Spinal cord (tissue), 10 donors: ENCODE data around the gene DRAXIN. TPM values are rescaled to one million over a fixed set of nuclear protein-coding genes. Genes with fewer than 3 reads are reported as not detected.

Experiments used
- DNase-seq, 6 donors: peaks; one replicate each; pipeline versions ENCODE4 v3.0.0 to v3.0.0-alpha.2; 2013 to 2015; ENCODE audit warnings: low spot score in 6 of 6, low read depth in 4 of 6
- H3K27ac ChIP-seq: one replicate; pipeline ENCODE4 v1.5.1; 2013; ENCODE audit warnings: low read depth, low read length, control low read depth
- H3K27me3 ChIP-seq: one replicate; pipeline ENCODE4 v1.6.1; 2013; ENCODE audit warnings: low read length; ENCODE audit not compliant: control insufficient read depth, insufficient read depth
- H3K36me3 ChIP-seq: one replicate; pipeline ENCODE4 v1.6.1; 2013; ENCODE audit warnings: low read length; ENCODE audit not compliant: control insufficient read depth, insufficient read depth
- H3K4me1 ChIP-seq: one replicate; pipeline ENCODE4 v1.6.1; 2013; ENCODE audit warnings: low read length; ENCODE audit not compliant: control insufficient read depth, insufficient read depth
- H3K4me3 ChIP-seq: one replicate; pipeline ENCODE4 v1.5.1; 2013; ENCODE audit warnings: low read depth, low read length, control low read depth
- H3K9me3 ChIP-seq: one replicate; pipeline ENCODE4 v1.6.1; 2013; ENCODE audit warnings: low read length; ENCODE audit not compliant: control insufficient read depth, insufficient read depth
- WGBS: methylation state at CpG from one replicate; pipeline ENCODE4 v1.1.5; 2013; ENCODE audit warnings: missing lambda C conversion rate; ENCODE audit not compliant: insufficient coverage; 5-methylcytosine and 5-hydroxymethylcytosine counted together
- polyA plus RNA-seq, 2 donors: library from polyadenylated mRNA; unstranded; fragments of 120-200 nt; gene quantifications; one replicate each; pipeline ENCODE4 v1.2.1, GENCODE V29; 2013; ENCODE audit not compliant: insufficient read length in 2 of 2
- total RNA-seq, 2 donors: library from RNA; depleted of rRNA in 1 of 2; stranded (reverse); fragments of 120-200 nt in 1 of 2; fragments of >200 nt in 1 of 2; gene quantifications; one replicate each; pipeline versions ENCODE4 v1.2.3 to v1.2.4, GENCODE V29; 2013 to 2014
- donor health status: healthy.

The DRAXIN gene
- total and polyA plus RNA-seq, 4 donors, result 5.8 to 18.3 (median 8.9) TPM

DNA sequence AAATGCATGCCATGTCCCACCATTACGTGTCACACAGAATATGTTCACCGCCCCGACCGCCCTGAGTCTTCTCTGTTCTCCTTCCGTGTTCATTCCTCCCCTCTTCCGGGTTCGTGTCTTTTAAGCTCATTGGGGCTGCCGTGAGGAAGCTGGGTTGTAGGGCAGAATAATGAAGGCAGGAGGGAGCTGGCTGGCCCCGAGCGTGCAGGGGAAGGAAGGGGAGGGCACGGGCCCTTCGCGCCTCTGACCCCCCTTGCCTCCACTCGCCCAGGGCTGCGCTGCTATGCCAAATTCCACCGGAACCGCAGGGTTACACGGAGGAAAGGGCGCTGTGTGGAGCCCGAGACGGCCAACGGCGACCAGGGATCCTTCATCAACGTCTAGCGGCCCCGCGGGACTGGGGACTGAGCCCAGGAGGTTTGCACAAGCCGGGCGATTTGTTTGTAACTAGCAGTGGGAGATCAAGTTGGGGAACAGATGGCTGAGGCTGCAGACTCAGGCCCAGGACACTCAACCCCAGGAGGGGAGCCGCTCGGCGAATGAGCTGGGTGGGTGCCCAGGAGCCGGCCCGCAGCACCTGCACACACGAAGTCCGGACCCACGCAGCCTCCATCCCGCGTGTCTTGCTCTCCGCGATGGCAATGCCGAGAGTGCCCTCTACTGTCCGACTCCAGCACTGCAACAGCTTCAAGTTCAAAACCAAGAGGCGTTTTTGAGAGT is 28.0 kb downstream of the DRAXIN start:
- Histone ChIP-seq H3K36me3 (peaks cover 9% of the 10 kb centered on the region), H3K27me3 (no peaks in the 10 kb centered on the region), H3K4me1 (peaks cover 14% of the 10 kb centered on the region), H3K4me3 (peak overlapping the region; percentile 24), H3K9me3 (no peaks in the 10 kb centered on the region), H3K27ac (no peak overlapping the region)
- WGBS, result 10% methylated on average over 30 of the region's 44 CpGs
- peak in 4 of 6 donors; percentile 58 to 93 (median 78) for DNase-seq

DNA sequence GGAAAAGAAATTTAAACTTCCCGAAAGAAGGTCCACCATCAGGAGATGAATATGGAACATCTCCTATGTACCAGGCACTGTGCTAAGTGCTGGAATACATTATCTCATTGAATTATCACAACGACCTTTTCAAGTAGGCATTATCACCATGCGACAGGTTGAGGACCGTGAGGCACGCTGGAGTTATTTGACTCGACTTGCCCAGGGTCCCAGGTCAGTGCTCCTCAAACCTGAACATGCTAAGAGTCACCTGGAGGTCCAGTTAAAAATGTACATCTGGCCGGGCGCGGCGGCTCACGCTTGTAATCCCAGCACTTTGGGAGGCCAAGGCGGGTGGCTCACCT is 28.5 kb downstream of the DRAXIN start:
- WGBS, result 89% methylated on average over 11 of the region's 12 CpGs
- peaks cover 13% of the 10 kb centered on the region for H3K4me1 ChIP-seq
- no peaks in the 10 kb centered on the region for H3K27me3 ChIP-seq
- H3K9me3 ChIP-seq, result no peaks in the 10 kb centered on the region
- peaks cover 4% of the 10 kb centered on the region for H3K36me3 ChIP-seq
- no peak overlapping the region for H3K27ac ChIP-seq
- no peak for DNase-seq
- H3K4me3 ChIP-seq, result no peak overlapping the region

DNA sequence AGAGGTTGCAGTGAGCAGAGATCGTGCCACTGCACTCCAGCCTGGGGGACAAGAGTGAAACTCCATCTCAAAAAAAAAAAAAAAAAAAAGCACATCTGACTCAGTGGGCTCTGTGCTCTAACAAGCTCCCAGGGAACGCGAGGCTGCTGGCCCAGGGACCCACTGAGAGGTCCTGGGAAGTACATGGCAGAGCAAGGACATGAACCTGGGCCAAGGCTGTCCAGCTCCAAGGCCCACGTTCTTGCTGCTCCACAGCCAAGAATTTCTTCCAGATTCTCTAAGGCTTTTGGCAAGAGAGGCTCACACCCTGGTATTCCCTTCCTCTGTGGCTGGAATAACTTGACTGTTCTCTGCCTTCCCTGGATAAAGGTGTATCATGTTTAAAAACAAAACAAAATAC is 29.0 kb downstream of the DRAXIN start:
- 72% methylated on average over 3 of the region's 4 CpGs for WGBS
- H3K4me1 ChIP-seq, result peaks cover 11% of the 10 kb centered on the region
- peak in 1 of 6 donors; percentile 60 for DNase-seq
- peaks cover 4% of the 10 kb centered on the region for H3K36me3 ChIP-seq
- no peaks in the 10 kb centered on the region for H3K9me3 ChIP-seq
- no peaks in the 10 kb centered on the region for H3K27me3 ChIP-seq
- no peak overlapping the region for H3K4me3 ChIP-seq
- no peak overlapping the region for H3K27ac ChIP-seq

DNA sequence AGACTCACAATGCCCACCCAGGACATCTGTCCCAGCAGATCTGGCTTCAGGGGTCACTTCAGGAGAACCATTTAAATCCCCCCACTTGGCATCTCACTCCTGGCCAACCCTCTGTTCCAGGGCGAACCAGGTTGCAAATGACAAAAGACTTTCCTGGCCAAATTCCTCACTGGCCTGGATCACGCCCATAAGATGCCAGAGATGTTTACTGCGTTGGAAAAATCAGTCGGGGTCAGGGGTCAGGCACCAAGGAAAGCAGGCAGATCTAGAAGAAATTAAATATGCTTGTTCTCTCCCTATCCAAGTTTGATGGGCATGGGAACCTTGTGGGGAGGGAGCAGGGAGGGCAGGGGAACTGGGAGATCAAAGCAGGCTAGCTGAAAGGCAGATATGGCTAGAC is 29.8 kb downstream of the DRAXIN start:
- Histone ChIP-seq H3K4me3 (no peak overlapping the region), H3K36me3 (peaks cover 4% of the 10 kb centered on the region), H3K27ac (no peak overlapping the region), H3K9me3 (no peaks in the 10 kb centered on the region), H3K4me1 (peaks cover 11% of the 10 kb centered on the region), H3K27me3 (no peaks in the 10 kb centered on the region)
- DNase-seq, result no peak
- 89% methylated on average over 4 of the region's 4 CpGs for WGBS

DNA sequence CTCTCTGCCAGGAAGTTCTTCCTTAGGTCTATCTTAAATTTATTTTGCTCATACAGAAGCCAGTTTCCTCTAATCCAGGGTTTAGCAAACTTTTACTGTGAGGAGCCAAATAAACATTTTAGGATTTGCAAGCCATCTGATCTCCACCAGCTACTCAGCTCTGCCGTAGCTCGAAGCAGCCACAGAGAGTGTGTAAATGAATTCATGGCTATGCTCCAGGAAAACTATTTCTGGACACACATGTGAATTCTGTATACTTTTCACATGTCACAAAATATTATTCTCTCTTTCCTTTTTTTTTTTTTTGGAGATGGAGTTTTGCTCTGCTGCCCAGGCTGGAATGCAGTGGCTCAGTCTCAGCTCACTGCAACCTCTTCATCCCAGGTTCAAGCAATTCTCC is 31.0 kb downstream of the DRAXIN start:
- Histone ChIP-seq H3K4me3 (no peak overlapping the region), H3K4me1 (peaks cover 11% of the 10 kb centered on the region), H3K9me3 (no peaks in the 10 kb centered on the region), H3K36me3 (peaks cover 9% of the 10 kb centered on the region), H3K27ac (no peak overlapping the region), H3K27me3 (no peaks in the 10 kb centered on the region)
- WGBS, result no CpG with 5 or more reads among the region's 2 CpGs
- DNase-seq, result peak in 1 of 6 donors; percentile 87

DNA sequence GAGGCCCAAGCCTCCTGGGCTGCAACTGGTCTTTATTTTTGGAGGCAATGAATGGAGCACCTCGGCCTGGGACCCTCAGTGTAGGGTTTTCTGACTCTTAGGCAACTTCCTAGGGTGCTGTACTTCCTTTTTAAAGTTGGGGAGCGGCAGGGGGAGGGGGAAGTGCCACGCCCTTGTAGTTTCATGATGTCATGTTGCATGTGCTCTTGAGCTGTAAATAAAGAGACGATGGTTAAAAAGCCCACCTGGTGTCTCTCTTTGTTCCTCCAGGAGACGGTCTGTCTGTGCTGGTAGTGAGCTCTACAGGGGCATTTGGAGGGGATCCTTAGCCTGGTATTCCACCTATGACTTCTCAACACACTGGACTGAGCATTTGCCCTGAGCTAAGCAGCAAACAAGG is 34.1 kb downstream of the DRAXIN start:
- Histone ChIP-seq H3K27me3 (no peaks in the 10 kb centered on the region), H3K9me3 (no peaks in the 10 kb centered on the region), H3K4me1 (peaks cover 18% of the 10 kb centered on the region), H3K4me3 (no peak overlapping the region), H3K36me3 (peaks cover 9% of the 10 kb centered on the region), H3K27ac (no peak overlapping the region)
- WGBS, result 62% methylated on average over 4 of the region's 5 CpGs
- no peak for DNase-seq

DNA sequence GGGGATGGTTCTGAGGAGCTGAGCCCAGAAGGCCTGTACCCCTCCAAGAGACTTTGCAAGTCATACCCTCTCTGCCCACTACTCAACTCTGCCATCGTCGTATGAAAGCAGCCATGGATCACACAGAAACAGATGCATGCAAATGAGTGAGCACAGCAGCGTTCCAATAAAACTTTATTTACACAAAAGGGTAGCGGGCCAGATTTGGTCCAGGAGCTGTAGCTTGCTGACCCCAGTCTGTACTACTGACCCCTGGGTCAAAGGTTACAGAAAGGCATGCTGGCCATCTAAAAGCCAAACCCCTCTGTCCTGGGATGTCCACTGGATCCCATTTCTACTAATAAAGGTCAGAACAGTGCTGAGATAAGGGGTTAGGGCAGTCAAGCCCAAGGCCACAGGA is 35.6 kb downstream of the DRAXIN start:
- Histone ChIP-seq H3K27ac (no peak overlapping the region), H3K4me1 (peaks cover 29% of the 10 kb centered on the region), H3K27me3 (no peaks in the 10 kb centered on the region), H3K4me3 (no peak overlapping the region), H3K9me3 (no peaks in the 10 kb centered on the region), H3K36me3 (peaks cover 4% of the 10 kb centered on the region)
- WGBS, result 86% methylated on average over 4 of the region's 4 CpGs
- no peak for DNase-seq

DNA sequence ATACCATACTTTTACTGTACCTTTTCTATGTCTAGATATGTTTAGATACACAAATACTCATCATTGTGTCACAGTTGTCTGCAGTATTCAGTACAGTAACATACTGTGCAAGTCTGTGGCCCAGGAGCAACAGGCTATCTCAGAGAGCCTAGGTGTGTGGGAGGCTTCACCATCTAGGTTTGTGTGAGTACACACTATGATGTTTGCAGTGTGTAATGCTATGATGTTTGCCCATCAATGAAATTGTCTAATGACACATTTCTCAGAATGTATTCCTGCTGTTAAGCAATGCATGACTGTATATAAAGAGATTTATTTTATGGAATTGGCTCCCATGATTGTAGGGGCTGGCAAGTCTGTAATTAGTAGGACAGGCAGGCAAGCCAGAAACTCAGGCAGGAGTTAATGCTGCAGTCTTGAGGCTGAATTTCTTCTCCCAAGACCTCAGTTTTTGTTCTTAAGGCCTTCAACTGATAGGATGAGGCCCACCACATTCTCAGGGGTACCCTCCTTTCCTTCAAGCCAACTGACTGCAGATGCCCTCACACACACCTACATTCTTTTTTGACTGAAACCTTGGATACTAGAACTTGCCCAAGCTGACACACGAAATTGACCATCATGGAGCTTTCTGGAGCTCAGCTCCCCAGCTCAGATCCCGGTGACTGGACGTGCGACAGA is 36.8 kb downstream of the DRAXIN start:
- H3K27me3 ChIP-seq, result no peaks in the 10 kb centered on the region
- 96% methylated on average over 4 of the region's 4 CpGs for WGBS
- DNase-seq, result no peak
- H3K4me3 ChIP-seq, result no peak overlapping the region
- no peak overlapping the region for H3K27ac ChIP-seq
- peaks cover 36% of the 10 kb centered on the region for H3K4me1 ChIP-seq
- no peaks in the 10 kb centered on the region for H3K9me3 ChIP-seq
- peaks cover 4% of the 10 kb centered on the region for H3K36me3 ChIP-seq

DNA sequence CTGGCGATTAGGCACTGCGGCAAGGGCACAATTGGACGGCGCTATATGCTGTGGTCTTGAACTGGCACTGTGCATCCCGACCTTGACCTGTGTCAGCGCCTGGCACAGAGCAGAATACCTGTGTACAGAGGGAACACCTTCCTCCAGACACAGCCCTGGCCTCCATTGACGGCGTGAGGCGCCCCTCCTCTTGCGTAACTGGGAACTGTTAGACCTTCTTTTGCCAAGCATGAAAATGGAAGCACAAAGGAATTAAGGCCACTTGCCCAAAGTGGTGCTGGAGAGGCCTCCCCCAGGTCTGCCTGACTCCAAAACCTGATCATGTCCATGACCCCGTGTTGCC is 37.6 kb downstream of the DRAXIN start:
- Histone ChIP-seq H3K4me3 (no peak overlapping the region), H3K9me3 (no peaks in the 10 kb centered on the region), H3K36me3 (peaks cover 4% of the 10 kb centered on the region), H3K27ac (no peak overlapping the region), H3K27me3 (no peaks in the 10 kb centered on the region), H3K4me1 (peaks cover 36% of the 10 kb centered on the region)
- WGBS, result 91% methylated on average over 11 of the region's 11 CpGs
- no peak for DNase-seq
